SJCRH30 (cell line): ENCODE results near the gene MAPK10. TPM values are rescaled to one million over a fixed set of nuclear protein-coding genes. Genes with fewer than 3 reads are reported as not detected.

Experiments used
- DNase-seq, 2 experiments: peaks; one replicate each; pipeline ENCODE4 v3.0.0-alpha.2; 2015 to 2020
- H3K27ac ChIP-seq: fragments of 250-450 bp; sonication (Bioruptor Pico); 2 replicates; pipeline ENCODE4 v1.5.1; 2020; ENCODE audit warnings: mild to moderate bottlenecking, moderate library complexity
- H3K27me3 ChIP-seq: fragments of 250-450 bp; sonication (Bioruptor Pico); 2 replicates; pipeline ENCODE4 v1.5.1; 2020; ENCODE audit warnings: mild to moderate bottlenecking, moderate library complexity
- H3K36me3 ChIP-seq: fragments of 250-450 bp; sonication (Bioruptor Pico); 2 replicates; pipeline ENCODE4 v1.5.1; 2020; ENCODE audit warnings: mild to moderate bottlenecking, moderate library complexity
- H3K4me1 ChIP-seq: fragments of 250-450 bp; sonication (Bioruptor Pico); 2 replicates; pipeline ENCODE4 v1.5.1; 2020; ENCODE audit warnings: mild to moderate bottlenecking, moderate library complexity
- H3K4me3 ChIP-seq: fragments of 250-450 bp; sonication (Bioruptor Pico); 2 replicates; pipeline ENCODE4 v1.5.1; 2020; ENCODE audit warnings: mild to moderate bottlenecking, moderate library complexity
- H3K9me3 ChIP-seq: fragments of 250-450 bp; sonication (Bioruptor Pico); replicated peaks from 2 replicates; pipeline ENCODE4 v1.5.1; 2020; ENCODE audit warnings: mild to moderate bottlenecking, moderate library complexity
- total RNA-seq: library from RNA; depleted of rRNA; stranded (reverse); fragments of >200 nt; shearing (Covaris generic); gene quantifications from 2 replicates; pipeline ENCODE4 v1.2.3, GENCODE V29; 2014; rRNA removed

Gene MAPK10
- 35.5 and 46.2 TPM in 2 replicates for total RNA-seq

- Histone ChIP-seq H3K4me1 (no peaks in the 10 kb centered on the region), H3K9me3 (no peaks in the 10 kb centered on the region), H3K27ac (no peak within 1 kb of the TSS), H3K4me3 (no peak within 1 kb of the TSS), H3K36me3 (no peaks in the 10 kb centered on the region), H3K27me3 (no peaks in the 10 kb centered on the region)
- DNase-seq: peak; percentile 50 to 66
These were observed at the start of gene MAPK10 for GRCh38 chr4:86359944-86360478. Gene MAPK10 (minus strand): TSS chr4:86360053.

- Histone ChIP-seq H3K36me3 (no peaks in the 10 kb centered on the region), H3K27ac (no peak overlapping the region)
These were observed 43.7 kb upstream of the MAPK10 start for GRCh38 chr4:86403575-86403974.

GRCh38 chr4:86401826-86402225 is 42.0 kb upstream of the MAPK10 start:
- Histone ChIP-seq H3K27me3 (no peaks in the 10 kb centered on the region), H3K4me3 (no peak overlapping the region), H3K4me1 (peaks cover 5% of the 10 kb centered on the region), H3K36me3 (no peaks in the 10 kb centered on the region), H3K9me3 (0 out of 2 replicates have a peak, but pooled peaks cover 3% of the 10 kb centered on the region), H3K27ac (no peak overlapping the region)
- DNase-seq: no peak

More at GRCh38 chr4:86403575-86403974, 43.7 kb upstream of the MAPK10 start:
- Histone ChIP-seq H3K4me3 (no peak overlapping the region), H3K9me3 (peaks cover 10% of the 10 kb centered on the region; the same call in 1 of the 2 replicates), H3K4me1 (peaks cover 5% of the 10 kb centered on the region), H3K27me3 (no peaks in the 10 kb centered on the region)
- DNase-seq: no peak

- no peak overlapping the region for H3K4me3 ChIP-seq
- 0 out of 2 replicates have a peak, but pooled peaks cover 3% of the 10 kb centered on the region for H3K9me3 ChIP-seq
- no peak for DNase-seq
- H3K4me1 ChIP-seq: peaks cover 5% of the 10 kb centered on the region
- no peaks in the 10 kb centered on the region for H3K27me3 ChIP-seq
- H3K27ac ChIP-seq: no peak overlapping the region
- H3K36me3 ChIP-seq: no peaks in the 10 kb centered on the region
These were observed 40.4 kb upstream of the MAPK10 start for GRCh38 chr4:86400216-86400615.

- no peak overlapping the region for H3K27ac ChIP-seq
- DNase-seq: no peak
- no peaks in the 10 kb centered on the region for H3K36me3 ChIP-seq
These were observed 38.3 kb upstream of the MAPK10 start for GRCh38 chr4:86398187-86398586.

GRCh38 chr4:86393749-86394148 is 33.9 kb upstream of the MAPK10 start:
- Histone ChIP-seq H3K4me3 (no peak overlapping the region), H3K36me3 (no peaks in the 10 kb centered on the region), H3K4me1 (no peaks in the 10 kb centered on the region), H3K27ac (no peak overlapping the region), H3K27me3 (no peaks in the 10 kb centered on the region), H3K9me3 (0 out of 2 replicates have a peak, but pooled peaks cover under 1% of the 10 kb centered on the region)
- DNase-seq: no peak

More at GRCh38 chr4:86398187-86398586, 38.3 kb upstream of the MAPK10 start:
- 0 out of 2 replicates have a peak, but pooled peaks cover 3% of the 10 kb centered on the region for H3K9me3 ChIP-seq
- H3K4me3 ChIP-seq: no peak overlapping the region
- peaks cover 5% of the 10 kb centered on the region for H3K4me1 ChIP-seq
- no peaks in the 10 kb centered on the region for H3K27me3 ChIP-seq

GRCh38 chr4:86389664-86390063 is 29.8 kb upstream of the MAPK10 start:
- Histone ChIP-seq H3K4me3 (no peak overlapping the region), H3K36me3 (no peaks in the 10 kb centered on the region), H3K9me3 (no peaks in the 10 kb centered on the region), H3K4me1 (no peaks in the 10 kb centered on the region), H3K27me3 (no peaks in the 10 kb centered on the region), H3K27ac (no peak overlapping the region)
- no peak for DNase-seq

- H3K4me3 ChIP-seq: no peak overlapping the region
- no peaks in the 10 kb centered on the region for H3K9me3 ChIP-seq
- no peak overlapping the region for H3K27ac ChIP-seq
- H3K36me3 ChIP-seq: no peaks in the 10 kb centered on the region
- H3K4me1 ChIP-seq: no peaks in the 10 kb centered on the region
- DNase-seq: no peak
- H3K27me3 ChIP-seq: no peaks in the 10 kb centered on the region
These were observed 28.4 kb upstream of the MAPK10 start for GRCh38 chr4:86388252-86388651.

GRCh38 chr4:86386817-86387415 is 27.1 kb upstream of the MAPK10 start:
- no peaks in the 10 kb centered on the region for H3K27me3 ChIP-seq
- no peaks in the 10 kb centered on the region for H3K9me3 ChIP-seq
- DNase-seq: no peak
- no peaks in the 10 kb centered on the region for H3K36me3 ChIP-seq
- no peak overlapping the region for H3K27ac ChIP-seq
- H3K4me1 ChIP-seq: no peaks in the 10 kb centered on the region
- H3K4me3 ChIP-seq: no peak overlapping the region

GRCh38 chr4:86386201-86386600 is 26.3 kb upstream of the MAPK10 start:
- Histone ChIP-seq H3K4me1 (no peaks in the 10 kb centered on the region), H3K27ac (no peak overlapping the region), H3K4me3 (no peak overlapping the region), H3K36me3 (no peaks in the 10 kb centered on the region), H3K27me3 (no peaks in the 10 kb centered on the region), H3K9me3 (no peaks in the 10 kb centered on the region)
- no peak for DNase-seq

GRCh38 chr4:86381431-86381830 is 21.6 kb upstream of the MAPK10 start:
- H3K4me1 ChIP-seq: no peaks in the 10 kb centered on the region
- H3K36me3 ChIP-seq: peaks cover 2% of the 10 kb centered on the region; the same call in 1 of the 2 replicates
- no peak overlapping the region for H3K4me3 ChIP-seq
- no peaks in the 10 kb centered on the region for H3K27me3 ChIP-seq
- no peak for DNase-seq
- no peak overlapping the region for H3K27ac ChIP-seq
- no peaks in the 10 kb centered on the region; the same call in 1 of the 2 replicates for H3K9me3 ChIP-seq

GRCh38 chr4:86380181-86380724 is 20.4 kb upstream of the MAPK10 start:
- Histone ChIP-seq H3K9me3 (no peaks in the 10 kb centered on the region; the same call in 1 of the 2 replicates), H3K4me1 (no peaks in the 10 kb centered on the region), H3K27ac (no peak overlapping the region), H3K27me3 (no peaks in the 10 kb centered on the region), H3K36me3 (peaks cover 2% of the 10 kb centered on the region; the same call in 1 of the 2 replicates), H3K4me3 (no peak overlapping the region)
- no peak for DNase-seq

GRCh38 chr4:86376850-86377249 is 17.0 kb upstream of the MAPK10 start:
- H3K27me3 ChIP-seq: no peaks in the 10 kb centered on the region
- H3K36me3 ChIP-seq: peaks cover 2% of the 10 kb centered on the region; the same call in 1 of the 2 replicates
- H3K27ac ChIP-seq: no peak overlapping the region
- no peaks in the 10 kb centered on the region for H3K4me1 ChIP-seq
- H3K9me3 ChIP-seq: no peaks in the 10 kb centered on the region; the same call in 1 of the 2 replicates
- no peak overlapping the region for H3K4me3 ChIP-seq
- no peak for DNase-seq

- Histone ChIP-seq H3K27me3 (no peaks in the 10 kb centered on the region), H3K36me3 (no peaks in the 10 kb centered on the region), H3K4me1 (no peaks in the 10 kb centered on the region), H3K4me3 (no peak overlapping the region), H3K9me3 (no peaks in the 10 kb centered on the region; the same call in 1 of the 2 replicates), H3K27ac (no peak overlapping the region)
- DNase-seq: no peak
These were observed 8.6 kb upstream of the MAPK10 start for GRCh38 chr4:86368433-86368832.

GRCh38 chr4:86367577-86367976 is 7.7 kb upstream of the MAPK10 start:
- no peaks in the 10 kb centered on the region; the same call in 1 of the 2 replicates for H3K9me3 ChIP-seq
- H3K27ac ChIP-seq: no peak overlapping the region
- no peaks in the 10 kb centered on the region for H3K27me3 ChIP-seq
- no peaks in the 10 kb centered on the region for H3K36me3 ChIP-seq
- no peaks in the 10 kb centered on the region for H3K4me1 ChIP-seq
- no peak for DNase-seq
- no peak overlapping the region for H3K4me3 ChIP-seq
